ENCODE data around the gene PJA1. TPM values are rescaled to one million over a fixed set of nuclear protein-coding genes. Genes with fewer than 3 reads are reported as not detected.

The PJA1 gene
- total RNA-seq, 1 donor from 2014 or later = 26.9 TPM

DNA sequence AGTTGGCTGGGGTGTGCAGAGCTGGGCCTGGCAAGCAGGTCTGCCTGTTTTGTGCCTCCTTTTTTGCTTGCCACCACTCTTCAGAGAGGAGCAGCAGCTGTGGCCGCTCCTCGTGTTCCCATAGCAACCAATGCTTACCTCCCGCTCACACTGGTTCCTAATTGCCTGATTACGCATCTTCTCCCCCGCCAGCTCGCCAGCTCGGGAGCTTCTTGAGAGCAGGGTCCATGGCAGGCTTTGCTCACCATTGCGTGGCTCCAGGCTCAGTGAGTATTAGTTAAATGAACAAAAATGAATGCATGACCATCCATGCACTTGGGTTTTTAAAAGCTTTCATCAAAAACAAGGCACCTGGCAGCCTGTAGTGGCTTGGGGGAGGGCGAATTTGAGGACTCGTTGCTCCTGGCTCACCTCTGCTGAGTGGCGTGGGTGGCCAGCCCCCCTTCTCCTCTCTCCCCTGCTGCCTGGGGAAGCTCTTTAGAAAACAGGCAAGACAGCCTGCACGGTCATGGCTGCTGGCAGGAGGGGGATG is 14.2 kb upstream of the PJA1 start:
- H3K27ac ChIP-seq = no peak overlapping the region

DNA sequence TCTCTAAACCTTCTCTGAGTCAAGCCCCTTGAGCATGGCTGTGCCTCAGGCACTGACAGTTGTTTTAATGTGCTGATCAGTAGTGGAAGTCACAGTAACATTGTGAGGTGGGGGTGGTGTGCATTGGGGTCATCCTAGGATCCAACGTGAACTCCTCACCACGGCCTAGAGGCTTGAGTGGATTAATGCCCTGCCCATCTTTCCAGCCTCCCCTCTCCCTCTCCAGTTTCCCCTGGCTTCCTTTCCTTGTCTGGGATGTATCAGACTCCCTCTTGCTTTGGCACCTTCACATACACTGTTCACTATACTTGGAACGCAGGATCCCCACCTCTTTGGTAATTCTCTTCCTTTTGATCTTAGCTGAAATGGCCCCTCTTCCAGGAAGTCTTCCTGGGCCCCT is 13.3 kb upstream of the PJA1 start:
- intact Hi-C loops (cut with DNase I) = no loop called here
- Histone ChIP-seq H3K27ac (no peak overlapping the region), H3K36me3 (no peaks in the 10 kb centered on the region), H3K27me3 (no peaks in the 10 kb centered on the region), H3K9me3 (no peaks in the 10 kb centered on the region), H3K4me3 (no peak overlapping the region), H3K4me1 (no peaks in the 10 kb centered on the region)
- DNase-seq (ENCODE audit: low spot score in 2 of 2) = no peak
- TF ChIP-seq, protein P1, sequence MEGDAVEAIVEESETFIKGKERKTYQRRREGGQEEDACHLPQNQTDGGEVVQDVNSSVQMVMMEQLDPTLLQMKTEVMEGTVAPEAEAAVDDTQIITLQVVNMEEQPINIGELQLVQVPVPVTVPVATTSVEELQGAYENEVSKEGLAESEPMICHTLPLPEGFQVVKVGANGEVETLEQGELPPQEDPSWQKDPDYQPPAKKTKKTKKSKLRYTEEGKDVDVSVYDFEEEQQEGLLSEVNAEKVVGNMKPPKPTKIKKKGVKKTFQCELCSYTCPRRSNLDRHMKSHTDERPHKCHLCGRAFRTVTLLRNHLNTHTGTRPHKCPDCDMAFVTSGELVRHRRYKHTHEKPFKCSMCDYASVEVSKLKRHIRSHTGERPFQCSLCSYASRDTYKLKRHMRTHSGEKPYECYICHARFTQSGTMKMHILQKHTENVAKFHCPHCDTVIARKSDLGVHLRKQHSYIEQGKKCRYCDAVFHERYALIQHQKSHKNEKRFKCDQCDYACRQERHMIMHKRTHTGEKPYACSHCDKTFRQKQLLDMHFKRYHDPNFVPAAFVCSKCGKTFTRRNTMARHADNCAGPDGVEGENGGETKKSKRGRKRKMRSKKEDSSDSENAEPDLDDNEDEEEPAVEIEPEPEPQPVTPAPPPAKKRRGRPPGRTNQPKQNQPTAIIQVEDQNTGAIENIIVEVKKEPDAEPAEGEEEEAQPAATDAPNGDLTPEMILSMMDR (IDR thresholded peaks at IDR 0.05) = no peak

More for the DNA sequence above, 14.2 kb upstream of the PJA1 start:
- TF ChIP-seq, protein P1 (IDR thresholded peaks at IDR 0.05) = no peak
- H3K36me3 ChIP-seq = no peaks in the 10 kb centered on the region
- H3K9me3 ChIP-seq = no peaks in the 10 kb centered on the region
- no peaks in the 10 kb centered on the region for H3K4me1 ChIP-seq
- intact Hi-C loops (cut with DNase I) = no loop called here
- DNase-seq (ENCODE audit: low spot score in 2 of 2) = no peak
- H3K4me3 ChIP-seq = no peak overlapping the region
- no peaks in the 10 kb centered on the region for H3K27me3 ChIP-seq

DNA sequence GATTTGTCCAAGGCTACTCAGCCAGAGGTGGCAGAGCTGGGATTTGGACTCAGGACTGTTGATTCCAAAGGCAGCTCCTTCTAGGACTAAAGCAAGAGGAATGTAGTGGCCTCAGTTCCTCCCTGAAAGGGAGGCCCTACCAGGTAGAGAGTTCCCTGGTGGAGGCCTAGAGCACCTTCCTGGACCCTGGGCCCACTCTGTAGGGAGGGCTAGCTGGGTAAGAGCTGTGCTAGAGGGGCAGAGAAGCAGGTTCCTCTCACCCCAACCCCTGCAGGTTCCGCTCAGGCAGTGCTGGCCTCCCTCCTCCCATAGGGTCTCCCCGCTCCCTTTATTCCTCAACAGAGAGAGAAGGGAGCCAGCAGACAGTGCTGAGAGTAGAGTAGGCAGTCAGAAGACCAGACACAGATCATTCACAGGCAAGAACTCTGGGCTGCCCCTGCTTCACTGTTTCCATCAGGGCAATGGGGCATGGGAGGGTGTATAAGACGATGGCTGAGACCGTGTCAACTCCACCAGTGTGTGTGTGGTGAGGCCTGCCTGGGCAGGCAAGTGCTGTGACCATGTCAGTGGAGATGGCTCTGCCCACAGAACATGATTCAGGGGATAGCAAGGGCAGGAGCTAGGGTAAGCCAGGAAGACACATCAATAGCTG is 12.4 kb upstream of the PJA1 start:
- Histone ChIP-seq H3K36me3 (no peaks in the 10 kb centered on the region), H3K27ac (no peak overlapping the region), H3K4me1 (no peaks in the 10 kb centered on the region), H3K9me3 (no peaks in the 10 kb centered on the region), H3K27me3 (no peaks in the 10 kb centered on the region), H3K4me3 (no peak overlapping the region)
- intact Hi-C loops (cut with DNase I) = no loop called here
- no peak for DNase-seq (ENCODE audit: low spot score in 2 of 2)
- TF ChIP-seq, protein P1 (IDR thresholded peaks at IDR 0.05) = no peak

DNA sequence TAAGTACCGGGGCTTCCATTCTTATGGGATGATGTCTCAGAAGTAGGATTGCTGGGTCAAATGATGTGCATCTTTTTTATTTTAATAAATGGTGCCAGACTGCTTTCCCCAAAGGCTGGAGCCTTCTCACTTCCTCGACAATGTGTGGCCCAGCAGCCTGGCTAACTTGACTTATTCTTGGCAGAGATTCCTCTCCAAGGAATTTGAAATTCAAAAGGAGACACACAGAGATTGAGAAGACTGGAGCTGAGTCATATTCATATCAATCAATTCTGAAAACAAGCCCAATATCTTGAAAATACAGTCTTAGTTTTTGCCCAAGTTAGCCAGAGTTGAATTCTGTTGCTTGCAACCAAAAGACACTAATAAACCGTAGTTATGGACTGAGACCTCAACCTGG is 10.8 kb upstream of the PJA1 start:
- H3K4me1 ChIP-seq = no peaks in the 10 kb centered on the region
- TF ChIP-seq, protein P1 (IDR thresholded peaks at IDR 0.05) = no peak
- H3K9me3 ChIP-seq = no peaks in the 10 kb centered on the region
- no peak for DNase-seq (ENCODE audit: low spot score in 2 of 2)
- H3K36me3 ChIP-seq = no peaks in the 10 kb centered on the region
- no peak overlapping the region for H3K27ac ChIP-seq
- no peak overlapping the region for H3K4me3 ChIP-seq
- intact Hi-C loops (cut with DNase I) = no loop called here
- no peaks in the 10 kb centered on the region for H3K27me3 ChIP-seq

DNA sequence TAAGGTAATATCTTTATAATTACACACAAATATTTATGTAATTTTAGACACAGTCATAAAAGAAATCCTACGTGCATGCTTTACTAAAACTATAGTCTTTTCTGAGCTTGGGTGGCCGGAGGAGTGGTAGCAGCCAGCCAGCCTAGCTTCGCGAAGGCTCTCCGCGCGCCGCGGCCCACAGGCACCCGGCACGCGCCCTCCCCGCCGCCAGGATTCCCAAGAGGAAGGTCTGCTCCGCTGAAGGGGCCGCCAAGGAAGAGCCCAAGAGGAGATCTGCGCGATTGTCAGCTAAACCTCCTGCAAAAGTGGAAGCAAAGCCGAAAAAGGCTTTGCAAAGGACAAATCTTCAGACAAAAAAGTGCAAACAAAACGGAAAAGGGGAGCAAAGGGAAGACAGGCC is 8.7 kb upstream of the PJA1 start:
- TF ChIP-seq, protein P1 (IDR thresholded peaks at IDR 0.05) = no peak
- no peaks in the 10 kb centered on the region for H3K4me1 ChIP-seq
- no peak overlapping the region for H3K27ac ChIP-seq
- no peaks in the 10 kb centered on the region for H3K27me3 ChIP-seq
- no peak overlapping the region for H3K4me3 ChIP-seq
- H3K9me3 ChIP-seq = no peaks in the 10 kb centered on the region
- DNase-seq (ENCODE audit: low spot score in 2 of 2) = peak in 1 of 2 donors; percentile 31
- no peaks in the 10 kb centered on the region for H3K36me3 ChIP-seq
- intact Hi-C loops (cut with DNase I) = no loop called here

Data from ascending aorta (tissue), 2 donors.